ENCODE results near the gene RNLS. TPM values are rescaled to one million over a fixed set of nuclear protein-coding genes. Genes with fewer than 3 reads are reported as not detected.
A peak's percentile ranks its signal among the peaks of the same experiment; 100 is the strongest.

RNLS gene
- total RNA-seq, 2 experiments from 2014 or later = 0.95 to 2.7 TPM

DNA sequence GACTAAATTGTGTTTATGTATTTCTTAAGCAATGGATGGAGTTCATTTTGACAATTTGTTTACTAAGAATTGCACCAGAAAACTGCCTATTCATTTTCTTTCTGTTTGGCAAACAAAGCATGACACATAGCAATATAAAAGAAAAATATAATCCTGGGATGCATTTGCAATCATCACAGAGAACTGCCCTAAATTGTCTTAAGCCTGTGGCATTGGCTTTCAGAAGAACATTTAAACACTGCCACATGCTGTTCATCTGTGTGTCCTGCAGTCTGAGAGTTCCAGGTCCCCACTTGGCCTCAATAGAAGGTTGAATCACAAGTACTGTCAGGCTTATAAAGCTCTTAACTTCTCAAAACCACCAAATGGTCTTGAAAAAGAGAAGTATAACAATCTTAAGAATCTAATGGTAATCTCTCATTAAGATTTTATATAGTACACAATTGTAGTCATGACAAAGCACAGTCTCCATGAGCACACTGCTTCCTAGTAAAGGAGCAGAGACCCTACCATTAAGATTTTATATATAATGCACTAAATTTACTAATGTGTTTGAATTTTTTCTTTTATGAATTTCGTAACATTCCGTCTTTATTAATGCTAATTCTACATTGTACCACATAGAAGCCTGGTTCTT lies 29.9 kb downstream of the RNLS start:
- ATAC-seq (ENCODE audit: poor library complexity) (peak; percentile 97), DNase-seq (peak in 13 of 14 experiments; percentile 2 to 76 (median 20))
- CTCF ChIA-PET = interaction anchor here (0.6 to 1.1 kb wide), 2 partner anchors 703 to 721 kb away, joined by 3 to 6 read pairs; no protein-coding TSS in a partner anchor
- TF ChIP-seq, protein P1, sequence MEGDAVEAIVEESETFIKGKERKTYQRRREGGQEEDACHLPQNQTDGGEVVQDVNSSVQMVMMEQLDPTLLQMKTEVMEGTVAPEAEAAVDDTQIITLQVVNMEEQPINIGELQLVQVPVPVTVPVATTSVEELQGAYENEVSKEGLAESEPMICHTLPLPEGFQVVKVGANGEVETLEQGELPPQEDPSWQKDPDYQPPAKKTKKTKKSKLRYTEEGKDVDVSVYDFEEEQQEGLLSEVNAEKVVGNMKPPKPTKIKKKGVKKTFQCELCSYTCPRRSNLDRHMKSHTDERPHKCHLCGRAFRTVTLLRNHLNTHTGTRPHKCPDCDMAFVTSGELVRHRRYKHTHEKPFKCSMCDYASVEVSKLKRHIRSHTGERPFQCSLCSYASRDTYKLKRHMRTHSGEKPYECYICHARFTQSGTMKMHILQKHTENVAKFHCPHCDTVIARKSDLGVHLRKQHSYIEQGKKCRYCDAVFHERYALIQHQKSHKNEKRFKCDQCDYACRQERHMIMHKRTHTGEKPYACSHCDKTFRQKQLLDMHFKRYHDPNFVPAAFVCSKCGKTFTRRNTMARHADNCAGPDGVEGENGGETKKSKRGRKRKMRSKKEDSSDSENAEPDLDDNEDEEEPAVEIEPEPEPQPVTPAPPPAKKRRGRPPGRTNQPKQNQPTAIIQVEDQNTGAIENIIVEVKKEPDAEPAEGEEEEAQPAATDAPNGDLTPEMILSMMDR (IDR thresholded peaks at IDR 0.05) = peak; percentile 78
- Mint-ChIP-seq H3K27ac (no peak overlapping the region), H3K36me3 (ENCODE audit: low read depth) (no peaks in the 10 kb centered on the region), H3K4me1 (ENCODE audit: low read depth) (no peaks in the 10 kb centered on the region), H3K4me3 (no peak overlapping the region), H3K27me3 (no peaks in the 10 kb centered on the region), H3K9me3 (no peaks in the 10 kb centered on the region)
- no peaks in the 10 kb centered on the region for H3K4me1 ChIP-seq (ENCODE audit: insufficient read depth, low read length)
- no peak overlapping the region for H3K27ac ChIP-seq (ENCODE audit: low read depth in 1 of 2, low read length in 2 of 2)
- intact Hi-C loops (cut with DNase I, micrococcal nuclease) = loop anchor here (1.0 to 10.0 kb wide), 9 partner anchors 148 to 1018 kb away; no protein-coding TSS in a partner anchor
- no peaks in the 10 kb centered on the region for H3K36me3 ChIP-seq (ENCODE audit: insufficient read depth, low read length)
- no peaks in the 10 kb centered on the region for H3K9me3 ChIP-seq (ENCODE audit: control insufficient read depth in 1 of 2, insufficient read depth in 1 of 2, low read length in 2 of 2)
- no peaks in the 10 kb centered on the region for H3K27me3 ChIP-seq (ENCODE audit: control insufficient read depth in 1 of 2, insufficient read depth in 2 of 2, low read length in 2 of 2)
- POLR2A ChIA-PET = interaction anchor here (1.3 kb wide), 1 partner anchor 30 kb away, joined by 3 read pairs; the partner anchor contains the start of gene RNLS
- H3K4me3 ChIP-seq (ENCODE audit: low read length) = no peak overlapping the region

GRCh38 chr10:88551246-88551645 lies 31.9 kb downstream of the RNLS start:
- intact Hi-C loops (cut with DNase I, micrococcal nuclease) = loop anchor here (5.0 to 10.0 kb wide), 4 partner anchors 146 to 1016 kb away; no protein-coding TSS in a partner anchor
- no peaks in the 10 kb centered on the region for H3K36me3 Mint-ChIP-seq (ENCODE audit: low read depth)
- no peaks in the 10 kb centered on the region for H3K9me3 ChIP-seq (ENCODE audit: control insufficient read depth in 1 of 2, insufficient read depth in 1 of 2, low read length in 2 of 2)
- H3K27ac ChIP-seq (ENCODE audit: low read depth in 1 of 2, low read length in 2 of 2) = no peak overlapping the region
- CTCF ChIA-PET = interaction anchor here (0.6 kb wide), 1 partner anchor 673 kb away, joined by 3 read pairs; no protein-coding TSS in a partner anchor
- DNase-seq (no peak), ATAC-seq (ENCODE audit: poor library complexity) (no peak)
- no peaks in the 10 kb centered on the region for H3K36me3 ChIP-seq (ENCODE audit: insufficient read depth, low read length)
- no peaks in the 10 kb centered on the region for H3K9me3 Mint-ChIP-seq
- TF ChIP-seq, protein P1 (IDR thresholded peaks at IDR 0.05) = no peak
- H3K4me1 ChIP-seq (ENCODE audit: insufficient read depth, low read length) = no peaks in the 10 kb centered on the region
- H3K27ac Mint-ChIP-seq = no peak overlapping the region
- no peak overlapping the region for H3K4me3 Mint-ChIP-seq
- no peaks in the 10 kb centered on the region for H3K27me3 ChIP-seq (ENCODE audit: control insufficient read depth in 1 of 2, insufficient read depth in 2 of 2, low read length in 2 of 2)
- no peaks in the 10 kb centered on the region for H3K4me1 Mint-ChIP-seq (ENCODE audit: low read depth)
- POLR2A ChIA-PET = interaction anchor here (1.4 kb wide), 1 partner anchor 689 kb away, joined by 4 read pairs; no protein-coding TSS in a partner anchor
- no peak overlapping the region for H3K4me3 ChIP-seq (ENCODE audit: low read length)
- H3K27me3 Mint-ChIP-seq = no peaks in the 10 kb centered on the region

DNA sequence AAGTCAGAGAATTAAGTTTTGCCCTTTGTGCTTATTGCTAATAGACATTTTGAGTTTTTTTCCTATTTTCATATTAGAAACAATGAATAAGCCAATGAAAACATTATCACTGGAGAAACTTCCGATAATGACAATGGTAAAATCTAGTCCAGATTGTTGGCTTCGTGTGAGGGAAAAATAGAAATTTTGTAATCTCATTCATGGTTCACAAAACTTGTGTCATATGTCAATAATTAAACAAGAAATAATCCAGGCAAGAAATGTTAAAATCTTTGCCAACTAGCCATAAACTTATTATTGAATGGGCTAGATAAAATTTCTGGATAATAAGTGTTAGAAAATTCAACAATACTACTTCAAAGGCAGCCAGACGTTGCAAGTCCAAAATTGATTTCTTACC lies 36.6 kb downstream of the RNLS start:
- Mint-ChIP-seq H3K4me3 (no peak overlapping the region), H3K27me3 (no peaks in the 10 kb centered on the region), H3K36me3 (ENCODE audit: low read depth) (no peaks in the 10 kb centered on the region), H3K9me3 (no peaks in the 10 kb centered on the region), H3K4me1 (ENCODE audit: low read depth) (no peaks in the 10 kb centered on the region), H3K27ac (no peak overlapping the region)
- Histone ChIP-seq H3K27me3 (ENCODE audit: control insufficient read depth in 1 of 2, insufficient read depth in 2 of 2, low read length in 2 of 2) (no peaks in the 10 kb centered on the region), H3K27ac (ENCODE audit: low read depth in 1 of 2, low read length in 2 of 2) (no peak overlapping the region), H3K36me3 (ENCODE audit: insufficient read depth, low read length) (no peaks in the 10 kb centered on the region), H3K9me3 (ENCODE audit: control insufficient read depth in 1 of 2, insufficient read depth in 1 of 2, low read length in 2 of 2) (no peaks in the 10 kb centered on the region), H3K4me1 (ENCODE audit: insufficient read depth, low read length) (no peaks in the 10 kb centered on the region), H3K4me3 (ENCODE audit: low read length) (no peak overlapping the region)
- ChIA-PET CTCF (no interaction called here), POLR2A (no interaction called here)
- DNase-seq (no peak), ATAC-seq (ENCODE audit: poor library complexity) (no peak)
- intact Hi-C loops (cut with DNase I, micrococcal nuclease) = no loop called here
- TF ChIP-seq, protein P1 (IDR thresholded peaks at IDR 0.05) = no peak

Measured in CD4-positive, alpha-beta T cell (primary cell).